Peyer's patch (tissue), 4 donors: ENCODE results near the gene UBE4A. TPM values are rescaled to one million over a fixed set of nuclear protein-coding genes. Genes with fewer than 3 reads are reported as not detected.

Experiments
- DNase-seq, 3 donors: peaks; one replicate each; pipeline ENCODE4 v3.0.0-alpha.2; 2017 to 2019
- H3K27ac ChIP-seq, 4 donors: fragments of 200-600 bp; sonication (generic); one replicate each; pipeline ENCODE4 v1.5.1; 2016 to 2019
- H3K27me3 ChIP-seq, 2 donors: fragments of 200-600 bp; sonication (generic); one replicate each; pipeline ENCODE4 v1.5.1; 2019
- H3K36me3 ChIP-seq, 3 donors: fragments of 200-600 bp; sonication (generic); one replicate each; pipeline ENCODE4 v1.5.1; 2016 to 2019
- H3K4me1 ChIP-seq, 4 donors: fragments of 200-600 bp; sonication (generic); one replicate each; pipeline ENCODE4 v1.5.1; 2016 to 2019
- H3K4me3 ChIP-seq, 4 donors: fragments of 200-600 bp; sonication (generic); 1 replicate in 3 of 4; 2 replicates in 1 of 4; pipeline ENCODE4 v1.5.1; 2016 to 2019; ENCODE audit warnings: mild to moderate bottlenecking in 1 of 4
- H3K9me3 ChIP-seq, 4 donors: fragments of 200-600 bp; sonication (generic); one replicate each; pipeline ENCODE4 v1.5.1; 2016 to 2019; ENCODE audit warnings: mild to moderate bottlenecking in 1 of 4
- POLR2A ChIP-seq, 2 donors: fragments of 450-650 bp; IDR thresholded peaks; one replicate each; pipeline ENCODE4 v1.5.1; 2017; ENCODE audit warnings: antibody characterized with exemption in 2 of 2, mild to moderate bottlenecking in 2 of 2, moderate library complexity in 2 of 2
- total RNA-seq, 4 donors: library from RNA; depleted of rRNA; stranded (reverse); fragments of >200 nt; gene quantifications; one replicate each; pipeline ENCODE4 v1.1.0, GENCODE V29; 2016
- TF ChIP-seq, protein P1 (sequence below), 6 experiments: fragments of 450-650 bp in 4 of 6; fragments of 200-600 bp in 2 of 6; sonication (generic) in 1 of 6; IDR thresholded peaks; one replicate each; pipeline ENCODE4 v1.5.1; 2017 to 2019; ENCODE audit warnings: antibody characterized with exemption in 6 of 6, mild to moderate bottlenecking in 3 of 6, moderate library complexity in 1 of 6

UBE4A gene
- total RNA-seq, 4 donors from 2014 or later, result 47.7 to 60.1 (median 54.1) TPM

DNA sequence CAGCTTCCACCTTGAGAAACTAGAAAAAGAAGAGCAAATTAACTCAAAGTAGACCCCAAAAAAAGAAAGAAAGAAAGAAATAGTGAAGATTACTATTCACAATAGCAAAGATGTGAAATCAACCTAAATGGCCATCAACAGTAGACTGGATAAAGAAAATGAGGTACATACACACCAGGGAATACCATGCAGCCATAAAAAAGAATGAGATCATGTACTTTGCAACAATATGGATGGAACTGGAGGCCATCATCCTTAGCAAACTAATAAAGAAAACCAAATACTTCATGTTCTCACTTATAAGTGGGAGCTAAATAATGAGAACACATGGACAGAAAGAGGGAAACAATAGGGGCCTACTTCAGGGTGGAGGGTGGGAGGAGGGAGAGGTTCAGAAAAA lies 30.7 kb upstream of the UBE4A start:
- Histone ChIP-seq H3K4me1 (no peaks in the 10 kb centered on the region), H3K4me3 (no peak overlapping the region), H3K27ac (no peak overlapping the region), H3K27me3 (no peaks in the 10 kb centered on the region), H3K36me3 (no peaks in the 10 kb centered on the region), H3K9me3 (no peaks in the 10 kb centered on the region)
- TF ChIP-seq, protein P1, sequence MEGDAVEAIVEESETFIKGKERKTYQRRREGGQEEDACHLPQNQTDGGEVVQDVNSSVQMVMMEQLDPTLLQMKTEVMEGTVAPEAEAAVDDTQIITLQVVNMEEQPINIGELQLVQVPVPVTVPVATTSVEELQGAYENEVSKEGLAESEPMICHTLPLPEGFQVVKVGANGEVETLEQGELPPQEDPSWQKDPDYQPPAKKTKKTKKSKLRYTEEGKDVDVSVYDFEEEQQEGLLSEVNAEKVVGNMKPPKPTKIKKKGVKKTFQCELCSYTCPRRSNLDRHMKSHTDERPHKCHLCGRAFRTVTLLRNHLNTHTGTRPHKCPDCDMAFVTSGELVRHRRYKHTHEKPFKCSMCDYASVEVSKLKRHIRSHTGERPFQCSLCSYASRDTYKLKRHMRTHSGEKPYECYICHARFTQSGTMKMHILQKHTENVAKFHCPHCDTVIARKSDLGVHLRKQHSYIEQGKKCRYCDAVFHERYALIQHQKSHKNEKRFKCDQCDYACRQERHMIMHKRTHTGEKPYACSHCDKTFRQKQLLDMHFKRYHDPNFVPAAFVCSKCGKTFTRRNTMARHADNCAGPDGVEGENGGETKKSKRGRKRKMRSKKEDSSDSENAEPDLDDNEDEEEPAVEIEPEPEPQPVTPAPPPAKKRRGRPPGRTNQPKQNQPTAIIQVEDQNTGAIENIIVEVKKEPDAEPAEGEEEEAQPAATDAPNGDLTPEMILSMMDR (IDR thresholded peaks at IDR 0.05), result no peak
- no peak for TF ChIP-seq POLR2A (IDR thresholded peaks at IDR 0.05)
- no peak for DNase-seq

DNA sequence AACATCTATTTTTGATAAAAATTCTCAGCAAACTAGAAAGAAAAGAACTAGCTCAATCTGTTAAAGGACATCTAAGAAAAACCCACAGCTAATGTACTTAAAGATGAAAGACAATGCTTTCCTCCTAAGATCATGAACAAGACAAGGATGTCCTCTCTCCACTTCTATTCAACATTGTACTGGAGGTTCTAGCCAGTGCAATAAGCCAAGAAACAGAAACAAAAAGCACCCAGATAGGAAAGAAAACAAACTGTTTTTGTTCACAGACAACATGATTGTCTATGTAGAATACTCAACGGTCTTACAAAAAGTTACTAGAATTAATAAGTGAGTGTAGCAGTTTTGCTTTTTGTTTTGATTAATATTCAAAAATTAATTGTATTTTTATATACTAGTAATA lies 24.7 kb upstream of the UBE4A start:
- peak overlapping the region in 3 of 4 donors; percentile 21 to 27 (median 22) for H3K27ac ChIP-seq
- H3K27me3 ChIP-seq, result no peaks in the 10 kb centered on the region
- H3K4me3 ChIP-seq, result no peak overlapping the region
- TF ChIP-seq, protein P1 (IDR thresholded peaks at IDR 0.05), result no peak
- TF ChIP-seq POLR2A (IDR thresholded peaks at IDR 0.05), result no peak
- H3K4me1 ChIP-seq, result peaks cover 0 to 9% (median 0%) of the 10 kb centered on the region in 4 donors
- H3K36me3 ChIP-seq, result no peaks in the 10 kb centered on the region
- no peaks in the 10 kb centered on the region for H3K9me3 ChIP-seq
- DNase-seq, result no peak

DNA sequence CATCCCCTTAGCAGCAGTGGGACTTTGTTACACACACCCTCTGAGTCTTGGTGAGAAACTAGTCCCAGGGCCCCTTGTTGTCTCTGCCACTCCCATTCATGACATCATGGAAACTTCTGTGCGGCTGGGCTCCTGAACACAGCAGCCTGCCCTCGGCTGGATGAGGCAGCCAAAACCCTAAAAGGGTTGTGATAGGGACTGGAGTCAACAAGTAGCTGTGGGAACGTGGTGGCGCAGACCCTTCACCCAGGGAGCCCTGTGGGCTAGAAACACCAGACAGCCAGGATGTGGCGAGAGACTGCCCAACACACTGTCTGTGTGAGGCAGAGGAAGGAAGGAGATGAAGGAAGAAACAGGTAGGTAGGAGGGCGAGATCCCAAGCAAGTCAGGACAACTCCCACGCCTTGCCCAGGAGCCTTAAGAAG lies 20.8 kb upstream of the UBE4A start:
- Histone ChIP-seq H3K36me3 (no peaks in the 10 kb centered on the region), H3K27ac (peak overlapping the region; percentile 59 to 75 (median 69)), H3K4me1 (peaks cover 0 to 9% (median 0%) of the 10 kb centered on the region in 4 donors), H3K9me3 (no peaks in the 10 kb centered on the region), H3K27me3 (no peaks in the 10 kb centered on the region), H3K4me3 (peak overlapping the region in 1 of 4 donors; percentile 33)
- peak; percentile 53 to 91 (median 82) for DNase-seq
- no peak for TF ChIP-seq POLR2A (IDR thresholded peaks at IDR 0.05)
- TF ChIP-seq, protein P1 (IDR thresholded peaks at IDR 0.05), result no peak

DNA sequence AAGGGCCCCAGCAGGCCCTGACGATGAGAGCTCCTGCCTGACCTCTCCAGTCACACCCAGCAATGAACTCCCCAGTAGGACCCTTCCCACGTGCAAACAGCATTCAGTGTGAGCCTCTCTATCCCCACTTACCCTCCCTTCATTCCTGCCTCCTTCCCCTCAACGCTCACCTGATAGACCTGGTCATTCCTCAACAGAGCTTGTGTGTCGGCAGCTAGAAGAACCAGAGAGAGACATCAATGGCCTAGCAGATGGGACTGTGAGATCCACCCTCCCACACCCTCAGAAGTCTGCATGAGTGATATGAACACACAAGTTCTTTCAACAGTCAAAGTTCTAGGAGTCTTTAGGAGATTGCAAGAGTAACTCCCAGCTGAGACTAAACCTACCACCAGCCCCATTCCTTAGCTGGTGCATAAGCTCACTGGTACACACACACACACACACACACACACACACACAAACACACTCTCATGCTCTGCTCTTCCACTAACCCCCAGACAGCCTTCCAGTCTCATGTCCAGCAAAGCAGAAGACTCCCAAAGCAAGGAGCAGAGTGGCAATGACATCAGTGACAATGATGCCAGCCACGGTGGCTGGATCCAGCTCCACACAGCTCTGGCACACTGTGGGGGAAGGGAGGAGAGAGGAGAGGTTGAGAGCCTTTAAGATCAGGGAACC lies 20.0 kb upstream of the UBE4A start:
- TF ChIP-seq, protein P1 (IDR thresholded peaks at IDR 0.05), result no peak
- no peak for TF ChIP-seq POLR2A (IDR thresholded peaks at IDR 0.05)
- DNase-seq, result no peak
- peaks cover 0 to 9% (median 0%) of the 10 kb centered on the region in 4 donors for H3K4me1 ChIP-seq
- H3K4me3 ChIP-seq, result peak overlapping the region in 3 of 4 donors; percentile 24 to 33 (median 27)
- H3K27ac ChIP-seq, result peak overlapping the region; percentile 59 to 75 (median 69)
- H3K9me3 ChIP-seq, result no peaks in the 10 kb centered on the region
- H3K27me3 ChIP-seq, result no peaks in the 10 kb centered on the region
- H3K36me3 ChIP-seq, result no peaks in the 10 kb centered on the region

DNA sequence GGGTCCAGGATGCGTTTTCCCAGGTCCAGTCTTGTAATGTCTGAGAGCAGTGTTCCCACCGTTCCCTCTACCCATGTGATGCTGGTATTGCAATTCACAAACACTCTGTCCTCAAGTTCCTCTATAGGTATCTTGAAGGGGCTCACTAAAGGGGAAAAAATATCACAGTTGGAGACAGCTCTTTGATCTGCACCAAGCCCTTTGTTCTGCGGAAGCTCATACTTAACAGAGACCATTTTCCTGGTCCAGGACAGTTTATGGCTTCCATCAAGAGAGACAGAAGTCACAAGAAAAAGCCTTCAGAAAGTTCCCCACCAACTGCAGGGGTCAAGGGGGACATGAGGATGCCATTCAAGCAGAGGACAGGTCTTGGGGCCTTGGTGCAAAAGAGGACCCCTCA lies 19.0 kb upstream of the UBE4A start:
- H3K27ac ChIP-seq, result peak overlapping the region; percentile 42 to 75 (median 69)
- TF ChIP-seq POLR2A (IDR thresholded peaks at IDR 0.05), result no peak
- no peaks in the 10 kb centered on the region for H3K9me3 ChIP-seq
- no peaks in the 10 kb centered on the region for H3K27me3 ChIP-seq
- peak overlapping the region in 3 of 4 donors; percentile 33 to 37 (median 35) for H3K4me3 ChIP-seq
- no peak for DNase-seq
- peaks cover 0 to 9% (median 0%) of the 10 kb centered on the region in 4 donors for H3K4me1 ChIP-seq
- H3K36me3 ChIP-seq, result no peaks in the 10 kb centered on the region

DNA sequence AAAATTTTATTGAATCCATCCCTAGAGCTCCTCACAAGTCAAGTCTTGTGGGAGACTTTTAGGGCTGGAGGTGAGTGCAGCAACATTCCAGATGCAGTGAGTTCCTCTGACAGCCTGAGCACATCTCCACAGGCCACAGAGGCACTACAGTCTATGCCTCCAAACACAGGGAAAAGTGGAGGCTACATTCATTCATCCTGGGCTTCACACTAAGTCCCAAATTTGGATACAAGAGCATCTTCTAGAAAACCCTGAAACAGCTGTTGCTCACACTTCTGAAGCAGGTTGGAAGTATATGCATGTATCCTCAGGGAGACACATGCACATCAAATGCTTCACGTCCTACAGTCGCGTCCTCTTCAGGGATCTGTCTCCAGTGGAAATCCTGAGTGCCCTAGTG lies 18.1 kb upstream of the UBE4A start:
- Histone ChIP-seq H3K4me3 (peak overlapping the region; percentile 28 to 37 (median 34)), H3K27me3 (no peaks in the 10 kb centered on the region), H3K4me1 (peaks cover 0 to 9% (median 0%) of the 10 kb centered on the region in 4 donors), H3K27ac (peak overlapping the region; percentile 42 to 76 (median 69)), H3K9me3 (no peaks in the 10 kb centered on the region), H3K36me3 (no peaks in the 10 kb centered on the region)
- DNase-seq, result no peak
- TF ChIP-seq POLR2A (IDR thresholded peaks at IDR 0.05), result no peak
- TF ChIP-seq, protein P1 (IDR thresholded peaks at IDR 0.05), result no peak
